Measurements from ENCODE around the gene RCOR3. TPM values are rescaled to one million over a fixed set of nuclear protein-coding genes. Genes with fewer than 3 reads are reported as not detected.

Gene RCOR3
- total and polyA plus RNA-seq, 10 of the 15 experiments (the other 5 are each of a cell fraction or from before 2014, with no cell fraction given) = 8.0 to 55.0 (median 25.1) TPM

DNA sequence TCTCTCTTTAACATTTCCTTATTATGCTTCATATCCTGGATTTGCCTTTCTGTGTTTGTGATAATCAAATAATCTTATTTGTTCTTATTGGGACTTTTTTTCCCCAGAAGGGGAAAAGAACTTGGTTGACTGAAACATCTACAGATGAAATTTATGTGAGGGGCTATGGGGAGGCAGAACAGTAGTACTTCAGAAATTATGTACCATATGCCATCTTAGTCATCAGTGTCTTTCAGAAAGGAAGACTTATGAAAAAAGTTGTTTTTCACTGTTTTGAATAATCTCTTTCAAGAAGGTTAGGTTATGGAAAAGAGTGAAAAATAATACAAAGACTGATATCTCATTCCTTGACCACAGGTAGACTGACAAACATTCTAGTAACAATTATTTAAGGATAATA is 37.2 kb downstream of the RCOR3 start (continued):
- TF ChIP-seq, protein P1, sequence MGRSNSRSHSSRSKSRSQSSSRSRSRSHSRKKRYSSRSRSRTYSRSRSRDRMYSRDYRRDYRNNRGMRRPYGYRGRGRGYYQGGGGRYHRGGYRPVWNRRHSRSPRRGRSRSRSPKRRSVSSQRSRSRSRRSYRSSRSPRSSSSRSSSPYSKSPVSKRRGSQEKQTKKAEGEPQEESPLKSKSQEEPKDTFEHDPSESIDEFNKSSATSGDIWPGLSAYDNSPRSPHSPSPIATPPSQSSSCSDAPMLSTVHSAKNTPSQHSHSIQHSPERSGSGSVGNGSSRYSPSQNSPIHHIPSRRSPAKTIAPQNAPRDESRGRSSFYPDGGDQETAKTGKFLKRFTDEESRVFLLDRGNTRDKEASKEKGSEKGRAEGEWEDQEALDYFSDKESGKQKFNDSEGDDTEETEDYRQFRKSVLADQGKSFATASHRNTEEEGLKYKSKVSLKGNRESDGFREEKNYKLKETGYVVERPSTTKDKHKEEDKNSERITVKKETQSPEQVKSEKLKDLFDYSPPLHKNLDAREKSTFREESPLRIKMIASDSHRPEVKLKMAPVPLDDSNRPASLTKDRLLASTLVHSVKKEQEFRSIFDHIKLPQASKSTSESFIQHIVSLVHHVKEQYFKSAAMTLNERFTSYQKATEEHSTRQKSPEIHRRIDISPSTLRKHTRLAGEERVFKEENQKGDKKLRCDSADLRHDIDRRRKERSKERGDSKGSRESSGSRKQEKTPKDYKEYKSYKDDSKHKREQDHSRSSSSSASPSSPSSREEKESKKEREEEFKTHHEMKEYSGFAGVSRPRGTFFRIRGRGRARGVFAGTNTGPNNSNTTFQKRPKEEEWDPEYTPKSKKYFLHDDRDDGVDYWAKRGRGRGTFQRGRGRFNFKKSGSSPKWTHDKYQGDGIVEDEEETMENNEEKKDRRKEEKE (IDR thresholded peaks at IDR 0.05) = no peak
- TF ChIP-seq ZZZ3 (IDR thresholded peaks at IDR 0.05; ENCODE audit: control insufficient read depth, insufficient read length, low read depth) = no peak
- TF ChIP-seq PAX8 (IDR thresholded peaks at IDR 0.05) = no peak
- TF ChIP-seq STAT3 (IDR thresholded peaks at IDR 0.05; ENCODE audit: low read depth, low read length) = no peak

DNA sequence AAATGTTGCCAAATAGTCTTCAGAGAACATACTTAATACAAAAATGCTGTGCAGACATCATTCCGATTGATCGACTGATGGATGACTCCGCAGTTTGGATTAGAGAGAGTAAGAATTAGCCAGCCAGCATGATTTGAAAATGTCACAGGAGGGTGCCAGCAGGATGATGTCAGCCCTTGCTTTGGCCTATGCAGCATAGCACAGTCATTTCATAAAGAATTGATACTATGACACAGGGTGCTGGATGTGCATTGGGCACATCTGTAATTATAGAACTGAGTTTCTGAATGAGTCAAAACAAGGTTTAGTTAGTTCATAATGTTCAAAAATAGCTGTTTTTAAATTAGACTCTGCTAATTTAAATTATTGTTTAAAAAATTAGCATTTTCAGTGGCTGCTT is 45.9 kb downstream of the RCOR3 start:
- Histone ChIP-seq H3K27ac (ENCODE audit: control insufficient read depth, insufficient read depth) (no peak overlapping the region), H3K9me3 (replicated peaks; ENCODE audit: control insufficient read depth, insufficient read depth, low read length) (no peaks in the 10 kb centered on the region), H3K4me2 (ENCODE audit: control insufficient read depth, insufficient read depth) (no peak overlapping the region), H3K79me2 (ENCODE audit: control insufficient read depth, insufficient read depth, low read length) (no peaks in the 10 kb centered on the region), H3K9ac (ENCODE audit: control insufficient read depth, insufficient read depth, low read length) (no peak overlapping the region), H3K36me3 (ENCODE audit: control insufficient read depth in 2 of 2, insufficient read depth in 2 of 2, low read length in 1 of 2) (peaks cover 0 to 5% of the 10 kb centered on the region in 2 experiments; a peak in 2 of 4 replicates), H3K27me3 (replicated peaks in 1 of 2; ENCODE audit: control insufficient read depth in 2 of 2, insufficient read depth in 2 of 2, low read length in 1 of 2) (no peaks in the 10 kb centered on the region), H2AFZ (ENCODE audit: control insufficient read depth, low read depth, low read length) (no peak overlapping the region), H3K4me3 (no peak overlapping the region), H3K4me1 (ENCODE audit: control insufficient read depth, insufficient read depth, low read length) (0 out of 2 replicates have a peak, but pooled peaks cover 6% of the 10 kb centered on the region), H4K20me1 (ENCODE audit: control insufficient read depth, insufficient read depth) (no peaks in the 10 kb centered on the region)
- 59% methylated on average over 3 of the region's 3 CpGs for WGBS (ENCODE audit: insufficient coverage, insufficient replicate concordance, low lambda C conversion rate, missing lambda C conversion rate)
- BruUV-seq (replicated peaks) = no TSS peak
- ATAC-seq = peak; percentile 100
- in situ Hi-C loops (cut with MboI) (no loop called here), intact Hi-C loops (cut with micrococcal nuclease; ENCODE audit: unreplicated experiment) (no loop called here)
- ChIA-PET CTCF (interaction anchor here (0.6 to 0.7 kb wide), 2 partner anchors 18 to 91 kb away, joined by 3 read pairs; no protein-coding TSS in a partner anchor), RAD21 (ENCODE audit: unreplicated experiment) (no interaction called here), POLR2A (no interaction called here), SMC1A (ENCODE audit: uncharacterized antibody, unreplicated experiment) (no interaction called here)
- peak; percentile 64 for FAIRE-seq
- DNase-seq (ENCODE audit: low read depth, low spot score) = no peak
- TF ChIP-seq CREB1 (IDR thresholded peaks at IDR 0.05; ENCODE audit: low read depth) = peak; percentile 82
- TF ChIP-seq JUND (IDR thresholded peaks at IDR 0.05; ENCODE audit: low read depth, low read length) = 0 out of 2 replicates have a peak, but pooled peaks have one; percentile 22
- peak; percentile 73; the same call in 1 of the 2 replicates for TF ChIP-seq ZBED1 (IDR thresholded peaks at IDR 0.05; ENCODE audit: borderline replicate concordance)
- TF ChIP-seq ETV6 (conservative IDR thresholded peaks at IDR 0.05 in 1 of 2, IDR thresholded peaks at IDR 0.05 in 1 of 2; ENCODE audit: borderline replicate concordance in 1 of 2, low read depth in 1 of 2) = 0 out of 4 replicates have a peak, but pooled peaks of 1 of the 2 experiments have one; percentile 13
- TF ChIP-seq FOXM1 (IDR thresholded peaks at IDR 0.05; ENCODE audit: low read depth, low read length) = no peak; the same call in 1 of the 2 replicates
- no peak for TF ChIP-seq RB1 (IDR thresholded peaks at IDR 0.05; ENCODE audit: borderline replicate concordance)
- TF ChIP-seq MEF2B (IDR thresholded peaks at IDR 0.05; ENCODE audit: partially characterized antibody, poor library complexity, severe bottlenecking) = peak; percentile 60
- no peak for TF ChIP-seq LARP7 (IDR thresholded peaks at IDR 0.05)
- TF ChIP-seq JUNB (IDR thresholded peaks at IDR 0.05) = peak; percentile 94
- TF ChIP-seq CREM (IDR thresholded peaks at IDR 0.05; ENCODE audit: low read depth) = peak; percentile 78
- TF ChIP-seq, protein P2, sequence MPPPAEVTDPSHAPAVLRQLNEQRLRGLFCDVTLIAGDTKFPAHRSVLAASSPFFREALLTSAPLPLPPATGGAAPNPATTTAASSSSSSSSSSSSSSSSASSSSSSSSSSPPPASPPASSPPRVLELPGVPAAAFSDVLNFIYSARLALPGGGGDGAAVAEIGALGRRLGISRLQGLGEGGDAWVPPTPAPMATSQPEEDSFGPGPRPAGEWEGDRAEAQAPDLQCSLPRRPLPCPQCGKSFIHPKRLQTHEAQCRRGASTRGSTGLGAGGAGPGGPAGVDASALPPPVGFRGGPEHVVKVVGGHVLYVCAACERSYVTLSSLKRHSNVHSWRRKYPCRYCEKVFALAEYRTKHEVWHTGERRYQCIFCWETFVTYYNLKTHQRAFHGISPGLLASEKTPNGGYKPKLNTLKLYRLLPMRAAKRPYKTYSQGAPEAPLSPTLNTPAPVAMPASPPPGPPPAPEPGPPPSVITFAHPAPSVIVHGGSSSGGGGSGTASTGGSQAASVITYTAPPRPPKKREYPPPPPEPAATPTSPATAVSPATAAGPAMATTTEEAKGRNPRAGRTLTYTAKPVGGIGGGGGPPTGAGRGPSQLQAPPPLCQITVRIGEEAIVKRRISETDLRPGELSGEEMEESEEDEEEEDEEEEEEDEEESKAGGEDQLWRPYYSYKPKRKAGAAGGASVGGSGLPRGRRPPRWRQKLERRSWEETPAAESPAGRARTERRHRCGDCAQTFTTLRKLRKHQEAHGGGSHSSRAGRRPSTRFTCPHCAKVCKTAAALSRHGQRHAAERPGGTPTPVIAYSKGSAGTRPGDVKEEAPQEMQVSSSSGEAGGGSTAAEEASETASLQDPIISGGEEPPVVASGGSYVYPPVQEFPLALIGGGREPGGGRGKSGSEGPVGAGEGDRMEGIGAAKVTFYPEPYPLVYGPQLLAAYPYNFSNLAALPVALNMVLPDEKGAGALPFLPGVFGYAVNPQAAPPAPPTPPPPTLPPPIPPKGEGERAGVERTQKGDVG (CRISPR knock-in tag; IDR thresholded peaks at IDR 0.05) = no peak
- TF ChIP-seq MEF2A (IDR thresholded peaks at IDR 0.05; ENCODE audit: insufficient read depth, low read depth, low read length) = peak; percentile 91
- peak; percentile 29; the same call in 1 of the 2 replicates for TF ChIP-seq RUNX3 (IDR thresholded peaks at IDR 0.05; ENCODE audit: low read length)

Data from GM12878 (cell line).